A549 treated with CORT108297 at 1 μM for 4 hours (cell line): Measurements from ENCODE around the gene COX18. TPM values are rescaled to one million over a fixed set of nuclear protein-coding genes. Genes with fewer than 3 reads are reported as not detected.

Experiments
- total RNA-seq: library from RNA; stranded (reverse); fragments of 200-300 nt; extraction: Qiagen RNA extraction; gene quantifications from 5 replicates; pipeline ENCODE4 v1.2.3, GENCODE V29; 2022

Gene COX18, protein sequence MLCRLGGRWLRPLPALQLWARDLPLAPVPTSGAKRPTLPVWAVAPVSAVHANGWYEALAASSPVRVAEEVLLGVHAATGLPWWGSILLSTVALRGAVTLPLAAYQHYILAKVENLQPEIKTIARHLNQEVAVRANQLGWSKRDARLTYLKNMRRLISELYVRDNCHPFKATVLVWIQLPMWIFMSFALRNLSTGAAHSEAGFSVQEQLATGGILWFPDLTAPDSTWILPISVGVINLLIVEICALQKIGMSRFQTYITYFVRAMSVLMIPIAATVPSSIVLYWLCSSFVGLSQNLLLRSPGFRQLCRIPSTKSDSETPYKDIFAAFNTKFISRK
- 5.5 to 7.3 TPM (median 6.3 TPM) in 5 replicates for total RNA-seq

DNA sequence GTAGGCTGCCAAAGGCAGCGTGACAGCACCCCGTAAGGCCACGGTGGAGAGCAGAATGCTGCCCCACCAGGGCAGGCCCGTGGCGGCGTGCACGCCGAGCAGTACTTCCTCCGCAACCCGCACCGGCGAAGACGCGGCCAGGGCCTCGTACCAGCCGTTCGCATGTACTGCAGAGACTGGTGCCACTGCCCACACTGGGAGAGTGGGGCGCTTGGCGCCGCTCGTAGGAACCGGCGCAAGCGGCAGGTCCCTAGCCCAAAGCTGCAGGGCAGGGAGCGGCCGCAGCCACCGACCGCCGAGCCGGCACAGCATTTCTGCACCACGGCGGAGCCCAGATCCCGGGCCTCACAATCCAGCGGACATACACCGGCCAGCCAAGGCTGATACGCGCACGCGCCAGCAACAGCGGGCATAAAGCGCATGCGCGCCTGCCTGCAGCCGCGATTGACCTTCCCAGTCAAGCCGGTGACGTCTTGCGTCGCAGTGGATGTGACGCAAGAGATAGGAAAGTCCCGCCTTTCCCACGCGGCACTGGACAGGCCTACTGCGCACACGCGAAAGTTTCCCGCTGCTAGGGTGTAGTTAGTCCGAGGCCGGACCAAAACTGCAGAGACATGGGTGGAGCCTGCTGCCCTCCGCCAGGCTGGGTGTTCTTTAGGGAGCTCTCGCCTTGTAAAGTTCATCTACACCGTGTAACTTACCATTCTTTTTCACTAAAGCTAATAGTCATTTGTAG, at the start of gene COX18:
TSS of gene COX18 (minus strand) at position 379 of the 736 bp plus-strand sequence. CDS start at position 312, 67 bp downstream.

Other genes starting within 250 kb of the COX18 start
- gene ANKRD17, start 189.1 kb upstream of the COX18 start, total RNA-seq = 19.3 to 22.7 TPM (median 22.4 TPM) in 5 replicates